HG03064 (cell line): ENCODE data around the gene HOXC10.

ENCODE experiments used
- ATAC-seq: cut with Tn5 transposase; IDR thresholded peaks from one replicate; pipeline ENCODE4 v1.9.1; 2021; ENCODE audit warnings: low read depth; ENCODE audit not compliant: unreplicated experiment

HOXC10 gene

DNA sequence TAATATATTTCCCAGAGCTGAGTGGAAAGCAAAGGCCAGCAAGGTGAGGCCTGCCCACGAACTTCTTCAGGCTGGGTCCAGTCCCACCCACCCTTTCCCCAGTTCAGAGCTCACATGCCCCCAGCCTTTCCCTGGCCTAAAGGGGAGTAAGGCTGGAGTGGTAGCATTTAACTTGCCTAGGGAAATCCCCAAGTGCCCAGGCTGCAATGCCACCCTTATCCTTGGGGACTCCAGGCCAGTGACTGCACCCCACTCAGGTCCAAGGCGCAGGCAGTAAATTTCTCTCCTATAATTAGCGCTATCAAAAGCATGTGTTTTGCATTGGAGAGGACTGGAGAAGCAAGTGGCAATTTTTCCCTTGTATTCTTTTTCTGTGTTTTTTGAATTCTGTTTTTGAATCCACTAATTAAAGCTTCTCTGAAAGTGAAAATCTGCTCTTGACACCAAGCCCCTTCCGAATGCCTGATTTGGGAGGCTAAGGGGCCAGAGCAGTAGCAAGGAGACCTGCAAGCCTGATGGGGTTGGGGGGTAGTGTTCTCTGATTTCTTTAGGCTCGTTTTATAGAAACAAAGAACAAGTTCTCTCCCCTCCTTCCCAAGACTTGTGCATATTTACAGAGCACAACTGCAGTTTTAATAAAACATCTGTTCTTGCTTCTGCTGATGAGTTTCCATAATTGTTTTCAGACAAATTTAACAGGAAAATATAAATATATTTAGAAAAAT is 39.8 kb downstream of the HOXC10 start:
- ATAC-seq, result no peak

- no peak for ATAC-seq
Observed at GRCh38 chr12:54025499-54026405, 40.8 kb downstream of the HOXC10 start.

DNA sequence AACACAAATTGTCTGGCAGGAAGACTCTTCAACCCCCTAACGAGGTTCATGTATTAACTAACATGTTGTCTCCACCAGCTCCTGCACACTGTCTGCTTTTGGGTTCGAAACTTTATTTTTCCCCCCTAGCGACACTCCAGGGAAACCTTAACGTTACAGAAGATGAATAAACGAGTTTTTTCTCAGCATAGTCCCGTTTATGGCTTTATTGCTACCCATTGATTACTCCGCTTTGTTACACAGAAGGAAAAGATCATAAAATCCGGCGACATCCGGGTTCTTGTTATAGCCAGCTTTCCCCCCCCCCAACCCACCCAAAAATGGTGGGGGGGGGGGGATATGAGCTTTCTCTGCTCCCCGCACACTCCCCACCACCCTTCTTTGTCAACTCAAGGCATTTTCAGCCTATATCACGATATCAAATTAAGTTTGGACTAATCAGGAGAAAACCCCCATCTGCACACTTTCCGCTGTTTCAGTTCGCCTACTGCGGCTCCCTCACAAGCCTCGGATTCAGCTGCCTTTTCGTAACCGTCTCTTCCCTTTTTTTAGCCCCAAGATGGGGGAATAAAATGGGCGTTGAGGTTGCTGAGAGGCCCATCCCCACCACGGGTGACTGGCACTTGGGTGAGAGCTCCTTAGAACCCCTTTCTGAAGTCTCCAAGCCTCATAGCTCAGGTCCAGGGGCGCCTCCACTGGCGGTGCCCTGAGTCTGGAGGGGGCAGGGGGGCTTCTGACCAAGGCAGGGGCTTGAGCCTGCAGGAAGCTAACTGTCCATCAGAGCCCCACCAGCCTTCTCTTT is 41.9 kb downstream of the HOXC10 start:
- ATAC-seq, result no peak

- no peak for ATAC-seq
Observed at GRCh38 chr12:54027442-54027786, 42.5 kb downstream of the HOXC10 start.

- no peak for ATAC-seq
Observed at GRCh38 chr12:54028314-54029201, 43.6 kb downstream of the HOXC10 start, which contains the start of gene HOXC6. TSS of gene HOXC6 (plus strand) at chr12:54028440. CDS start at chr12:54028522, 82 bp downstream.

DNA sequence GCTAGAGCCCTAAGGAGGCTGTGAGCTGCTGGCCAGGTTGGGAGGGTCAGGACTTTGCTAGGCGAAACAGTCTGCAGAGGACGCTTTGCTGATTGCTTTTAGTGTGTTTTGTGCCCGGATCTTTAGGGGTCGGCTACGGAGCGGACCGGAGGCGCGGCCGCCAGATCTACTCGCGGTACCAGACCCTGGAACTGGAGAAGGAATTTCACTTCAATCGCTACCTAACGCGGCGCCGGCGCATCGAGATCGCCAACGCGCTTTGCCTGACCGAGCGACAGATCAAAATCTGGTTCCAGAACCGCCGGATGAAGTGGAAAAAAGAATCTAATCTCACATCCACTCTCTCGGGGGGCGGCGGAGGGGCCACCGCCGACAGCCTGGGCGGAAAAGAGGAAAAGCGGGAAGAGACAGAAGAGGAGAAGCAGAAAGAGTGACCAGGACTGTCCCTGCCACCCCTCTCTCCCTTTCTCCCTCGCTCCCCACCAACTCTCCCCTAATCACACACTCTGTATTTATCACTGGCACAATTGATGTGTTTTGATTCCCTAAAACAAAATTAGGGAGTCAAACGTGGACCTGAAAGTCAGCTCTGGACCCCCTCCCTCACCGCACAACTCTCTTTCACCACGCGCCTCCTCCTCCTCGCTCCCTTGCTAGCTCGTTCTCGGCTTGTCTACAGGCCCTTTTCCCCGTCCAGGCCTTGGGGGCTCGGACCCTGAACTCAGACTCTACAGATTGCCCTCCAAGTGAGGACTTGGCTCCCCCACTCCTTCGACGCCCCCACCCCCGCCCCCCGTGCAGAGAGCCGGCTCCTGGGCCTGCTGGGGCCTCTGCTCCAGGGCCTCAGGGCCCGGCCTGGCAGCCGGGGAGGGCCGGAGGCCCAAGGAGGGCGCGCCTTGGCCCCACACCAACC is 44.8 kb downstream of the HOXC10 start:
- no peak for ATAC-seq

DNA sequence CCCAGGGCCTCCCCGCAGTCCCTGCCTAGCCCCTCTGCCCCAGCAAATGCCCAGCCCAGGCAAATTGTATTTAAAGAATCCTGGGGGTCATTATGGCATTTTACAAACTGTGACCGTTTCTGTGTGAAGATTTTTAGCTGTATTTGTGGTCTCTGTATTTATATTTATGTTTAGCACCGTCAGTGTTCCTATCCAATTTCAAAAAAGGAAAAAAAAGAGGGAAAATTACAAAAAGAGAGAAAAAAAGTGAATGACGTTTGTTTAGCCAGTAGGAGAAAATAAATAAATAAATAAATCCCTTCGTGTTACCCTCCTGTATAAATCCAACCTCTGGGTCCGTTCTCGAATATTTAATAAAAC is 45.5 kb downstream of the HOXC10 start:
- no peak for ATAC-seq

DNA sequence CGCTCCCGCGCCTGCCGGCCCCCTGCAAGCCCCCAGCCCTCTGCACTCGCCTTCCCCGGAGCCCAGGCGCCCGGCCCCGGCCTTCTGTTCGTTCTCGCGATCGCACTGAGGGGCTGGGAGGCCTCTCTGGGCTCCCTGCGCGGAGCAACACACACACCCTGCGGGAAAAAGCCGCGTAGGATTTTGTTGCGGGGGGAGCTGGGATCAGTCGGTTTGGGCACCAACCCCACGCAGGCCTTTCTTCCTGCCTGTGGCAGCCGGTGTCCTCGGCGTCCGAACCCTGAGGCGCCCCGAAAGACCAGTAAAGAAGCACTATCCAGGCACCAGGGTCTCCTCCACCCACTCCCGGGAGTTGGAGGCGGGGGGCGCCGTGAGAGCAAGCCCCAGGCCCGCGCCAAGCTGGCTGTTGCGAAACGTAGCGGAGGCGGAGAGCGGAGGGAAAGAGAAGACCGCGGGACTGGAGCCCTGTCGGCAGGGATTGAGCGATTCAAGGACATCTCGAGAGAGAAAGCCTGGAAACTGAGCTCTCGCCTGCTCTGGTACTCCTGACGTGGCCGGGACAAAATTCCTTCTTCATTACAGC is 46.0 kb downstream of the HOXC10 start:
- ATAC-seq, result no peak

GRCh38 chr12:54031480-54031879 is 46.5 kb downstream of the HOXC10 start:
- no peak for ATAC-seq

DNA sequence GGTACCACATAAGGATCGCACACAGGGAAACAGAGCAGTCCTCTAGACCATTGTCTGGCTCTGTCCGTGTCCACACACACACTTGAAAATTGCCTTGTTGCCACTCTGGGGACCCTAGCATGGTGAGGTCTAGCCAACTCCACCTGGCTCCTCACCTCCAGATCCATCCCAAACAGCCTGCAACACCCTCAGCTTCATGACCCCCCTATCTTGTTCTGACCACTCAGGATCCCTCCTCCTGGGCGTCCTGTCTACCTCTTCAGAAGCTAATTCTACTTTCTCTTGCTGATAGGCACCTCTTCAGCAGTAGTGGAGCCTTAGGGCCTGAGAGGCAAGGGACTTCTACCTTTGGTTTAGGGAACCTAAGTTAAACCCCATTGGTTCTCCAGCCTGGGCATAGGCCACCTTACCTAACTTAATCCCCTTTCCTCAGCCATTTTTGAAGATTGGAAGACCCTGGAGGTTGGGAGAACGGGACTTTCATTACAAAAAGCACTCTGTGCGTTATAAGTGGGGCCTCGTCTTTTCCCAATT is 47.2 kb downstream of the HOXC10 start:
- ATAC-seq, result no peak

DNA sequence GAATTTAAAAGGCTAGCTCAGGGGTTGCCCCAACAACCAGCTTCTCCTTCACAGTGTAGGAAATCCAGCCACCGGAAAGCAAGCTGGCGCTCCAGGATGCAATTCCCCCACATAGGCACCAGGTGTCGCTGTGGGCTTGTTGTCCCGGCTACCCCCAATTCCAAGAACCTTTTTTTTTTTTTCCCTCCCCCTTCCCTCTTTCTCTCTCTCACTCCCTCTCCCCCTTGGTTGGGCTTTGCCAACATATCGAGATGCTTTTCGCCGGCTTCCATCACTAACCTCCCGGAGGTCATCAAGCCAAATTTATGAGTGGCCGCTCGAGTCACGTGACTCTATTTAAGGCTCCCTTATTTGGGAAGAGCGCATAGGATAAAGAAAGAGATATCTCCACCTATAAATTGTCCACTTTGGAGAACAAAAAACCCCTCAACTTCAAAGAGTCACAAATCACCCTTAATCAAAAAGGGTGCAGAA is 47.7 kb downstream of the HOXC10 start, which contains the start of gene HOXC5:
Gene HOXC5, plus strand, starts transcription at position 424 of the 474 bp plus-strand sequence. CDS start 73 bp downstream, outside the sequence.
- no peak for ATAC-seq

GRCh38 chr12:54033106-54033979 is 48.4 kb downstream of the HOXC10 start:
- no peak for ATAC-seq

DNA sequence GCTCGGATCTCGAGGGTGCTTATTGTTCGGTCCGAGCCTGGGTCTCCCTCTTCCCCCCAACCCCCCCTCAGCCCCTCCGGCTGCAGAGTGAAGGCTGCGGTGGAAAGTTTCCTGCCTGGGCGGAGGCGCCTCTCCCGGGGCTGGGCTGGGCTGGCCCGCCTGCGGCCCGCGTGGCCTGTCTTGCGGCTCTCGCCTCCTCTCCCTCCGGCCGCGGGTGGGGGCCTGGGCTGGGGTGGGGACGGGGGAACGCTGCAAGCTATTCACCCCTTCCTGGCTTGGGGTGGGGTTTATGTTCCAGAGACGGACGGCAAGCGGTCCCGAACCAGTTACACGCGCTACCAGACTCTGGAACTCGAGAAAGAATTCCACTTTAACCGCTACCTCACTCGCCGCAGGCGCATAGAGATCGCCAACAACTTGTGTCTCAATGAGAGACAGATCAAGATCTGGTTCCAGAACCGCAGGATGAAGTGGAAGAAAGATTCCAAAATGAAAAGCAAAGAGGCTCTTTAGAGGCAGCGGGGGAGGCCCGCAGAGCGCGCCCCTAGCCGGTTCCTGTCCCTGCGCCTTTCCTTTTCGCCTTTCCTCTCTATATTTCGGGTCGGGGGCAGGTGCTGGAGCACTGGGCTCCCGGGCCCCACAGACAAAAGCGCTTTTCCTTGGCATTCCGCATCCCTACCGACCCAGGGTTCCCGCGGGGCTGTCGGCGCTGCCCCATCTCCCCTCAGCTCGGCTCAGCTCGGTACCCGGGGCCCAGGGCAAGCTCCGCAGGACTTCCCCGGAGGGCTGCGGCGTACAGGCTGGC is 49.2 kb downstream of the HOXC10 start:
- ATAC-seq, result no peak

- no peak for ATAC-seq
Observed at GRCh38 chr12:54034785-54035310, 49.9 kb downstream of the HOXC10 start.

DNA sequence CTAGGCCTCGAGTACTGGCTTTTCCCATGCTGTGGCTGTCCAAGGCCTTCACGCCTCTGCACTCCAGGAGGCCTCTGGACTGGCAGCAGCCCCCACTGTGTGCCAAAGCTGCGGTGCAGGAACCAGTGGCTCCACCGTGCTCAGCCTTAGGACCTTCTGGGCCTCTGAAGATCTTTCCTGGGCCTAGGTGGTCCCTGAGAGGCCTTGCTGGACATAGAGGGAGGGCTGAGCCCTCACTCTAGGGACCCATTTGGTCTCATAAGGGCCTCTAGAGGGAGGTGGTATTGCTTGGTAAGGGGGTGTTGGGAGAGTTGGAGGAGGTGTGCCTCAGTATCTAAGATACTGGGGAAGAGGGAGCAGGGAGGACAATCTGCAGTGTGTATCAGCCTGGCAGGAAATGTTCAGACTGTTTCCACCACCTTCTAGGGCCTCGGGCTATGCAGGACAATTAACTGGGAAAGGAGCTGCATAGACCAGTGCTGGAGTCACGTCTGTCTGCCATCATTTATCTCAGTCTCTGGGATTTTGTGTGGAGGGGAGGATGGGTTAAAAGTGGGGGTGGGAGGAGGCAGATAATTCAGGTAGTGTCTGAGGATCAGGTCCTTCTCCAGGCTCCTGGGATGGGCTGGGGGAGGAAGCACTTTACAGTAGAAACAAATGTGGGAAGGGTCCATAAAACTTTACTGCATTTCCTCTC is 50.8 kb downstream of the HOXC10 start:
- ATAC-seq, result no peak
